Skeletal muscle tissue (tissue), 4 donors: ENCODE measurements around the gene PRORP. TPM values are rescaled to one million over a fixed set of nuclear protein-coding genes. Genes with fewer than 3 reads are reported as not detected.
A peak's percentile ranks its signal among the peaks of the same experiment; 100 is the strongest.

ENCODE experiments used
- H3K27ac ChIP-seq: one replicate; pipeline ENCODE4 v1.7.0; 2013; ENCODE audit warnings: mild to moderate bottlenecking, low read depth, low read length, inconsistent platforms
- H3K27me3 ChIP-seq, 3 donors: one replicate each; pipeline ENCODE4 v1.7.0; 2013; ENCODE audit warnings: low read length in 3 of 3; ENCODE audit not compliant: control insufficient read depth in 3 of 3, insufficient read depth in 3 of 3
- H3K36me3 ChIP-seq, 3 donors: one replicate each; pipeline ENCODE4 v1.7.0; 2013; ENCODE audit warnings: low read length in 3 of 3; ENCODE audit not compliant: control insufficient read depth in 3 of 3, insufficient read depth in 3 of 3
- H3K4me1 ChIP-seq, 3 donors: one replicate each; pipeline ENCODE4 v1.7.0; 2013; ENCODE audit warnings: low read length in 3 of 3, mild to moderate bottlenecking in 3 of 3; ENCODE audit not compliant: control insufficient read depth in 3 of 3, insufficient read depth in 3 of 3
- H3K4me3 ChIP-seq, 3 donors: one replicate each; pipeline ENCODE4 v1.7.0; 2013; ENCODE audit warnings: low read length in 3 of 3
- H3K9ac ChIP-seq, 3 donors: one replicate each; pipeline ENCODE4 v1.7.0; 2013; ENCODE audit warnings: low read length in 3 of 3, mild to moderate bottlenecking in 3 of 3, moderate library complexity in 2 of 3, low read depth in 1 of 3
- H3K9me3 ChIP-seq, 3 donors: one replicate each; pipeline ENCODE4 v1.7.0; 2013; ENCODE audit warnings: low read length in 3 of 3; ENCODE audit not compliant: control insufficient read depth in 3 of 3
- total RNA-seq: library from RNA; depleted of rRNA; stranded (reverse); fragments of >200 nt; gene quantifications from one replicate; pipeline ENCODE4 v1.2.3, GENCODE V29; 2014
- donor health status: Osteomylitis.

The PRORP gene
- total RNA-seq, 1 donor from 2014 or later, result 17.2 TPM

GRCh38 chr14:35155962-35156361 is 33.6 kb downstream of the PRORP start:
- H3K4me1 ChIP-seq, result peaks cover 0 to 4% (median 0%) of the 10 kb centered on the region in 3 donors
- H3K36me3 ChIP-seq, result peaks cover 0 to 2% (median 0%) of the 10 kb centered on the region in 3 donors
- no peak overlapping the region for H3K27ac ChIP-seq
- H3K9me3 ChIP-seq, result no peaks in the 10 kb centered on the region
- no peaks in the 10 kb centered on the region for H3K27me3 ChIP-seq
- no peak overlapping the region for H3K4me3 ChIP-seq
- H3K9ac ChIP-seq, result peak overlapping the region in 1 of 3 donors; percentile 0

- no peak overlapping the region for H3K9ac ChIP-seq
- H3K9me3 ChIP-seq, result no peaks in the 10 kb centered on the region
- H3K4me3 ChIP-seq, result no peak overlapping the region
- H3K36me3 ChIP-seq, result peaks cover 0 to 2% (median 0%) of the 10 kb centered on the region in 3 donors
- no peaks in the 10 kb centered on the region for H3K27me3 ChIP-seq
- peaks cover 0 to 4% (median 0%) of the 10 kb centered on the region in 3 donors for H3K4me1 ChIP-seq
- H3K27ac ChIP-seq, result no peak overlapping the region
These were observed 36.1 kb downstream of the PRORP start for GRCh38 chr14:35158491-35158890.

- H3K36me3 ChIP-seq, result peaks cover 0 to 2% (median 0%) of the 10 kb centered on the region in 3 donors
These were observed 36.8 kb downstream of the PRORP start for GRCh38 chr14:35158951-35159653.

GRCh38 chr14:35159742-35160409 is 37.5 kb downstream of the PRORP start:
- H3K4me1 ChIP-seq, result peaks cover 0 to 4% (median 0%) of the 10 kb centered on the region in 3 donors
- H3K36me3 ChIP-seq, result peaks cover 0 to 2% (median 0%) of the 10 kb centered on the region in 3 donors
- no peak overlapping the region for H3K9ac ChIP-seq
- no peak overlapping the region for H3K4me3 ChIP-seq
- H3K27ac ChIP-seq, result no peak overlapping the region
- H3K9me3 ChIP-seq, result no peaks in the 10 kb centered on the region
- H3K27me3 ChIP-seq, result no peaks in the 10 kb centered on the region

More at GRCh38 chr14:35158951-35159653, 36.8 kb downstream of the PRORP start:
- Histone ChIP-seq H3K27me3 (no peaks in the 10 kb centered on the region), H3K4me3 (no peak overlapping the region), H3K9ac (no peak overlapping the region), H3K4me1 (peaks cover 0 to 4% (median 0%) of the 10 kb centered on the region in 3 donors), H3K27ac (no peak overlapping the region), H3K9me3 (no peaks in the 10 kb centered on the region)

GRCh38 chr14:35161231-35161630 is 38.9 kb downstream of the PRORP start:
- Histone ChIP-seq H3K4me1 (no peaks in the 10 kb centered on the region), H3K9me3 (no peaks in the 10 kb centered on the region), H3K36me3 (peaks cover 0 to 2% (median 0%) of the 10 kb centered on the region in 3 donors), H3K9ac (no peak overlapping the region), H3K27ac (no peak overlapping the region), H3K4me3 (no peak overlapping the region), H3K27me3 (no peaks in the 10 kb centered on the region)

GRCh38 chr14:35163384-35163783 is 41.0 kb downstream of the PRORP start:
- Histone ChIP-seq H3K9ac (no peak overlapping the region), H3K4me1 (no peaks in the 10 kb centered on the region), H3K27me3 (no peaks in the 10 kb centered on the region), H3K36me3 (peaks cover 0 to 2% (median 0%) of the 10 kb centered on the region in 3 donors), H3K4me3 (no peak overlapping the region), H3K9me3 (no peaks in the 10 kb centered on the region), H3K27ac (no peak overlapping the region)

GRCh38 chr14:35164849-35165248 is 42.5 kb downstream of the PRORP start:
- Histone ChIP-seq H3K27me3 (no peaks in the 10 kb centered on the region), H3K9me3 (no peaks in the 10 kb centered on the region), H3K4me3 (no peak overlapping the region), H3K36me3 (peaks cover 0 to 2% (median 0%) of the 10 kb centered on the region in 3 donors), H3K4me1 (no peaks in the 10 kb centered on the region), H3K27ac (no peak overlapping the region), H3K9ac (no peak overlapping the region)

- no peaks in the 10 kb centered on the region for H3K4me1 ChIP-seq
- no peak overlapping the region for H3K4me3 ChIP-seq
- no peak overlapping the region for H3K9ac ChIP-seq
- H3K9me3 ChIP-seq, result no peaks in the 10 kb centered on the region
- no peaks in the 10 kb centered on the region for H3K27me3 ChIP-seq
- peaks cover 0 to 2% (median 0%) of the 10 kb centered on the region in 3 donors for H3K36me3 ChIP-seq
- H3K27ac ChIP-seq, result no peak overlapping the region
These were observed 45.1 kb downstream of the PRORP start for GRCh38 chr14:35167496-35167895.
